Measurements from ENCODE around the gene EVI2A.
A peak's percentile ranks its signal among the peaks of the same experiment; 100 is the strongest.
"Not testable (repeated sequence)": the region's sequence is repeated elsewhere in the genome, so short reads cannot be mapped to it uniquely, and the experiment has no call there.

EVI2A gene

GRCh38 chr17:31321481-31321880, at the start of gene EVI2A:
TSS of gene EVI2A (minus strand) at chr17:31321622. CDS start at chr17:31319013, 2,609 bp downstream.
- peak; percentile 81 for DNase-seq

GRCh38 chr17:31369266-31369665, 47.8 kb upstream of the EVI2A start:
- no peak for DNase-seq

DNA sequence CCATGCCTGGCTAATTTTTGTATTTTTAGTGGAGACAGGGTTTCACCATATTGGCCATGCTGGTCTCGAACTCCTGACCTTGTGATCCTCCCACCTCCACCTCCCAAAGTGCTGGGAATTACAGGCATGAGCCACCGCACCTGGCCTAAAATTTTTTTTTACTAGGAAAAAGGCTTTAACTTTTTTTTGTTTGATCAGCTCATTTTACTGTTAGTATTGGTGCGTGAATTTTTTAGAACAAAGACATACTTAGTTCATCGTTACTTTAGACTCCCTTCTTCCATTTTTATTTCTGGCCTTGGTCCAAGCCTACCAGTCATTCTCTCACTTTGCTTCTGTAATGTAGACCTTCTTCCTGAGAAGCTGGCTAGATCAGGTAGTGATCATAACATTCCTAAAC, 44.7 kb upstream of the EVI2A start:
- DNase-seq: no peak

DNA sequence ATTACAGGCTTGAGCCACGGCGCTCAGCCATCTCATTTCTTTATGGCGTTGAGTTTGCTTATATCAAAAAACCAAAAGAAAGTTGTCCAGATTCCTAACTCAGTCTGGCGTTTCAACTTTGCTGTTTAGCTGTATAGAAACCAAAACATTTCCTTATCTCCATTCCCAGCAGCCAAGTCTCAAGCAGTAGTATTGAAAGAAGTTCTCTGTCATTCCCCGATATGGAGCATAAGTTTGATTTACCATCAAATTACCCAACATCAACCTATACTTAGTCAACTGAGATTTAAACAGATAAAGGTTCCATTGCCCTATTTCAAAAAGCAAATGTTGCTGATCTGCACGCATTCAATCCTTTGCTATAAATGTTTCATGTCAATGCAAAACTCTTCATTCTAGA, 42.6 kb upstream of the EVI2A start:
- no peak for DNase-seq

- no peak for DNase-seq
These were observed 36.5 kb upstream of the EVI2A start for GRCh38 chr17:31357839-31358394.

DNA sequence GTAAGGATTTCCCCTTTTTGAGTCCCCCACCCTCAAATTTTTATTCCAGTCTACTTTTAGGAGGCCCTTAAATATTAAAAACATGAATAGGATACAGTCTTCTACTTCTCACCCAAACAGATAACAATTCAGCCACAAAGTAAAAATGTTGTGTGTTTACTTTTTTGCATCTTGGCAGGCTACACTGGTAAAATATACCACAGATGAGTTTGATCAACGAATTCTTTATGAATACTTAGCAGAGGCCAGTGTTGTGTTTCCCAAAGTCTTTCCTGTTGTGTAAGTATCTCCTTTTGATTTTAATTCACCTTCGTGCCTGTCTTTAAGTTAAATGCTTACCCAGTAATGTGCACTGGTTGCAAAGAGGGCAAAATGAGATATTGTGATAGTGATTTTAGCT, 35.7 kb upstream of the EVI2A start:
- DNase-seq: no peak

DNA sequence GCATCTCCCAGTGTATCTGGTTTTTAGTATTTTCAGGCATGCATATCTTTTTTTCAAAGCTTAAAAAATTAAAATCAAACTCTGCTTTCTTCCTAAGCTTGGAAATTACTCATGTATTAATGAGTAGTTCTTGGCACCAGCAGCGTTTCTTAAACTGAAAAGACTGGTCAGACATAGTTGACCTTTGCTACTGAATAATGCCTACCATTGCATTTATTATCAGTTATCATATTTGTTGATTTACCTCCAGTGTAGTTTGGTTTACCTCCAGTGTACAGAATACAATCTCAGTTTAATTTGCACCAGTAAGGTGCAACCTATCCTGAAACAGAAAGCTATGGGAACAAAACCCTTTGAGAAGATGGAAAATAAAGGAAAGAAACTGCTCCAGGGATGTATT, 34.5 kb upstream of the EVI2A start:
- no peak for DNase-seq

DNA sequence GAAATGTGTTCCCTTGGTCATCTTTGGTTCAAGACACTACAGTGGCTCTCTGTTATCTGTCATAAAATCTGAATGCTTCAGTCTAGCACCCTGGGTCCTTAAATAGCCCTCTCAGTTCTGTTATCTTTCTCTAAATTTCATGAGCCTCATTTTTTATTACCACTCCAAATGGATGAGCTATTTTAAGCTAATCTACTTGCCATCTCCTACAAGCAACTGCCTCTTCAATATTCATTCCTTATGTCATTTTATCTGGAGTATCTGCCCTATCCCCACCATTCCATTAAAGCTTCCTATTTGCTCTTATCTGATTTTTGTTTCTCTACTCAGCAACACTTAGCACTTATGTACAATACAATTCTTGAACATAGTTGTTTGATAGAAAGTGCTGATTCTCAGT, 28.0 kb upstream of the EVI2A start:
- DNase-seq: no peak

GRCh38 chr17:31345191-31345747, 23.8 kb upstream of the EVI2A start:
- DNase-seq: not testable (repeated sequence)

GRCh38 chr17:31339906-31340661, 18.7 kb upstream of the EVI2A start:
- peak; percentile 87 for DNase-seq

GRCh38 chr17:31329221-31329620, 7.8 kb upstream of the EVI2A start:
- no peak for DNase-seq

DNA sequence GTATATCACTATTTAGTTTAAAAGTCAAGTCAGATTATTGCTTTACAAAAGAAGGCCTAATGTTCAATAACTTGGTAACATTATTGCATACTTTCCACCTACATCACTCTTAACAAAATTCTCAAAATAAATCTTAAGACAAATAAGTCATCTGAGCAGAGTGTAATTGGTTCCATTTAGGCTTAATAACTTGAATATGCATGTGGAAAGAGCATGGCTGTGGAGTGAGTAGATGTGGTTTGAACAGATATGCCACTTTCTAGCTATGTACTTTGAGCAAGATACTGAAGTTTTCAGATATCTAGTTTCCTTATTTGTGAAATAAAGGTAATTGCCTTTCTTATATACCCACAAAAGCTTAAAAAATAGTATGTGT, 6.7 kb upstream of the EVI2A start:
- no peak for DNase-seq

GRCh38 chr17:31327534-31328159, 6.2 kb upstream of the EVI2A start:
- DNase-seq: no peak

DNA sequence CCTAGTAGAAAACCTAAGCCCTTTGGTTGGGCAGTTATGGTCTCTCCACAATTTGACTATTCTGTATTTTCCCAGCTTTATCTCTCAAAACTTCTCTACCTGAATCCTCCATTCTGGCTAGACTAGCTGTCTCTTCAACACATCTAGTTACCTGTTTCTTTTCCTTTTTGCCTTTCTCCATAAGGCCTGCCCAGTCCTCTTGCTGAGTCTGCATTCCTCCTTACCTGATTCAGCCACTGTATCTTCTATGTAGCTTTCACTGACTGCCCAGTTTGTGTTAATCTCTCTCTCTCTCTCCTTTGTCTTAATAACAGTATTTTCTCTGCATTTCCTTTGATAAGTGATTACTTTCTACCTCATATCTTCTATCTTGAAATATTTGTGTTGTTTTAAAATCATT, 2.1 kb upstream of the EVI2A start:
- DNase-seq: no peak

- no peak for DNase-seq
These were observed 544 bp upstream of the EVI2A start for GRCh38 chr17:31321966-31322365.

DNA sequence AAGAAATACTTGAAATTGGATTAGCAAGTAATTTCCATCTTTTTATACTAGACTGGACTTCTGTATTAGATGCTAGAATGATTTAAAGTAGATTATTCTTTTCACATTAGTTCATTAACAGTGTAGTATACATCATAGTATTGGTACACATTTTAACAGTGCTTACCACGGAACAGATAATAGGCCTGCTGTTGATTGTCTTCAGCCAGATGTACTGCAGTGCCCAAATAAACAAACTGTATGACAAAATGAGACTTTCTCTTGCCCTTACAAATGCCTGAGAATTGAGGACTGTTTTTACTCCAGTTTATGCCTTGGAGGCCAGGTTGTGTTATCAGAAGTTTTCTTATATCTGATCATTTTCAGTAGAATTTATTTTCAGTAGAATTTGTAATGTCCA, 631 bp downstream of the EVI2A start:
- peak; percentile 25 for DNase-seq

DNA sequence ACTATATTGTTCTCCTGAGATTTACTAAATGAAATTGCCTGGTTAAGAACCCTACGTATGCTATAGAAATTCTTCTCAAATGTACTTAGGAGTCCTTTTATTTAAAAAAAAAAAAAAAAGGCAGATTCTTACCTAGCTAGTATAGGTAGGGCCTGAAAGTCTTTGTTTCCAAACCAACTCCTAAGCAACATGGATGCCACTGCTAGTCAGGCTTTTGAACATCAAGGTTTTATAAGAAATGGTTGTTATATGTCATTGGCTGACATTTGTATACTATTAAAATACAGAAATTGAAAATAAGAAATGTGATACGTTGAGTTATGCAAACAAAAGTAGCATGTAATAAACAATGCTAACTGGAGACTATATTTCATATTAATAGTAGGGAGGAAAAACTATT, 1.2 kb downstream of the EVI2A start:
- DNase-seq: no peak

- DNase-seq: peak; percentile 63
These were observed 2.4 kb downstream of the EVI2A start for GRCh38 chr17:31318851-31319661.

DNA sequence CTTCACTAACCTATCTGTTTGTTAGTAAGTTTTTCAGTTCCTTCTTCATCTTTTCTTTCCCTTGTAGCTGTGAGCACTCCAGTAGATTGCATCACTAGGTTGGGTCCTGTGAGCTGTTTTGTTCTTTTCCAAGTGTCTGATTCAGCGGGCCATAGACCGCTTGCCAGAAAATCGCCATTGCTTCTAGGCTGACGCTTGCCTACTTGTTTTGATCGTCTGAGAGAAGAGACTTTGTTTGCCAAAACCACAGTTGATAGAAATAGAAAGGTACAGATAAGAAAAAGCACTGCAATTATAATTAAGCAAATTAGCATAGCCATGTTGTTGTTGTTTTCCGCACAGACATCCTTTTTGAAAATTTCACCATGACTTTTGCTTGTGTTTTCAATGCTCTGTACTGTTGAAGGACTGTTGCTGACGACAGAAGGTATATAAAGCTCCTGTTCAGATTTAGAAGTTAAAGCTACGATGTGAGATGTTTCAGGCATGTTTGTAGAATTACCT, 3.1 kb downstream of the EVI2A start:
- peak; percentile 79 for DNase-seq

DNA sequence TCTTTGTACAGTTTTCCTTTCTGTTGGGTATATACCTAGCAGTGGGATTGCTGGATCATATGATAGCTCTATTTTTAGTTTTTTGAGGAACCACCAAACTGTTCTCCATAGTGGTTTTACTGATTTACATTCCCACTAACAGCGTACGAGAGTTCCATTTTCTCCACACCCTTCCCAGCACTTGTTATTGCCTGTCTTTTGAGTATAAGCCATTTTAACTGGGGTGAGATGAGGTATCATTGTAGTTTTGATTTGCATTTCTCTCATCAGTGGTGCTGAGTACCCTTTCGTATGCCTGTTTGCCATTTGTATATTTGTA, 6.7 kb downstream of the EVI2A start:
- DNase-seq: no peak

- peak; percentile 93 for DNase-seq
These were observed 7.2 kb downstream of the EVI2A start, which contains the start of gene EVI2B for GRCh38 chr17:31313982-31314781. TSS of gene EVI2B (minus strand) at chr17:31314054. CDS start at chr17:31305609, 8,445 bp downstream.

DNA sequence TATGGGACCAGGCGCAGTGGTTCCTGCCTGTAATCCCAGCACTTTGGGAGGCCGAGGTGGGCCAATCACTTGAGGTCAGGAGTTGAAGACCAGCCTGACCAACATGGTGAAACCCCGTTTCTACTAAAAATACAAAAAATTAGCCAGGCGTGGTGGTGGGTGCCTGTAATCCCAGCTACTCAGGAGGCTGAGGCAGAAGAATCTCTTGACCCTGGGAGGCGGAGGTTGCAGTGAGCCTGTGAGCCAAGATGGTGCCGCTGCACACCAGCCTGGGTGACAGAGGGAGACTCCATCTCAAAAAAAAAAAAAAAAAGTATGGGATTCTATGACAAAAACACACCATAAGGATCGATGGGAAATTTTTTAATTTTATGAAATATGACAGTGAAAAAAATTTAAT, 9.2 kb downstream of the EVI2A start:
- DNase-seq: not testable (repeated sequence)

Data from OCI-M1 (cell line).